GM06990 (cell line): ENCODE results near the gene EPO.
"Not testable (repeated sequence)": the region's sequence is repeated elsewhere in the genome, so short reads cannot be mapped to it uniquely, and the experiment has no call there.

Experiments used
- DNase-seq: peaks from one replicate; pipeline ENCODE4 v3.0.0-alpha.2; 2011; ENCODE audit not compliant: insufficient read length; ENCODE audit errors: extremely low read depth
- H3K27me3 ChIP-seq: replicated peaks from 2 replicates; pipeline ENCODE4 v1.6.0; 2011; ENCODE audit warnings: low read length; ENCODE audit not compliant: control insufficient read depth, insufficient read depth
- H3K36me3 ChIP-seq: 2 replicates; pipeline ENCODE4 v1.5.1; 2011; ENCODE audit warnings: low read length; ENCODE audit not compliant: control insufficient read depth, insufficient read depth
- H3K4me3 ChIP-seq: replicated peaks from 2 replicates; pipeline ENCODE4 v1.5.1; 2011; ENCODE audit warnings: low read depth, mild to moderate bottlenecking, control low read depth, low read length
- TF ChIP-seq, protein P1 (sequence below): IDR thresholded peaks from 2 replicates; pipeline ENCODE4 v1.5.1; 2011; ENCODE audit warnings: low read length, control low read depth, mild to moderate bottlenecking, inconsistent platforms; ENCODE audit not compliant: insufficient read depth, poor library complexity, severe bottlenecking

Gene EPO

DNA sequence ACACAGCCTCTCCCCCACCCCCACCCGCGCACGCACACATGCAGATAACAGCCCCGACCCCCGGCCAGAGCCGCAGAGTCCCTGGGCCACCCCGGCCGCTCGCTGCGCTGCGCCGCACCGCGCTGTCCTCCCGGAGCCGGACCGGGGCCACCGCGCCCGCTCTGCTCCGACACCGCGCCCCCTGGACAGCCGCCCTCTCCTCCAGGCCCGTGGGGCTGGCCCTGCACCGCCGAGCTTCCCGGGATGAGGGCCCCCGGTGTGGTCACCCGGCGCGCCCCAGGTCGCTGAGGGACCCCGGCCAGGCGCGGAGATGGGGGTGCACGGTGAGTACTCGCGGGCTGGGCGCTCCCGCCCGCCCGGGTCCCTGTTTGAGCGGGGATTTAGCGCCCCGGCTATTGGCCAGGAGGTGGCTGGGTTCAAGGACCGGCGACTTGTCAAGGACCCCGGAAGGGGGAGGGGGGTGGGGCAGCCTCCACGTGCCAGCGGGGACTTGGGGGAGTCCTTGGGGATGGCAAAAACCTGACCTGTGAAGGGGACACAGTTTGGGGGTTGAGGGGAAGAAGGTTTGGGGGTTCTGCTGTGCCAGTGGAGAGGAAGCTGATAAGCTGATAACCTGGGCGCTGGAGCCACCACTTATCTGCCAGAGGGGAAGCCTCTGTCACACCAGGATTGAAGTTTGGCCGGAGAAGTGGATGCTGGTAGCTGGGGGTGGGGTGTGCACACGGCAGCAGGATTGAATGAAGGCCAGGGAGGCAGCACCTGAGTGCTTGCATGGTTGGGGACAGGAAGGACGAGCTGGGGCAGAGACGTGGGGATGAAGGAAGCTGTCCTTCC lies 620 bp downstream of the EPO start:
- Histone ChIP-seq H3K4me3 (no peak overlapping the region), H3K36me3 (no peaks in the 10 kb centered on the region), H3K27me3 (peaks cover 1% of the 10 kb centered on the region)
- TF ChIP-seq, protein P1, sequence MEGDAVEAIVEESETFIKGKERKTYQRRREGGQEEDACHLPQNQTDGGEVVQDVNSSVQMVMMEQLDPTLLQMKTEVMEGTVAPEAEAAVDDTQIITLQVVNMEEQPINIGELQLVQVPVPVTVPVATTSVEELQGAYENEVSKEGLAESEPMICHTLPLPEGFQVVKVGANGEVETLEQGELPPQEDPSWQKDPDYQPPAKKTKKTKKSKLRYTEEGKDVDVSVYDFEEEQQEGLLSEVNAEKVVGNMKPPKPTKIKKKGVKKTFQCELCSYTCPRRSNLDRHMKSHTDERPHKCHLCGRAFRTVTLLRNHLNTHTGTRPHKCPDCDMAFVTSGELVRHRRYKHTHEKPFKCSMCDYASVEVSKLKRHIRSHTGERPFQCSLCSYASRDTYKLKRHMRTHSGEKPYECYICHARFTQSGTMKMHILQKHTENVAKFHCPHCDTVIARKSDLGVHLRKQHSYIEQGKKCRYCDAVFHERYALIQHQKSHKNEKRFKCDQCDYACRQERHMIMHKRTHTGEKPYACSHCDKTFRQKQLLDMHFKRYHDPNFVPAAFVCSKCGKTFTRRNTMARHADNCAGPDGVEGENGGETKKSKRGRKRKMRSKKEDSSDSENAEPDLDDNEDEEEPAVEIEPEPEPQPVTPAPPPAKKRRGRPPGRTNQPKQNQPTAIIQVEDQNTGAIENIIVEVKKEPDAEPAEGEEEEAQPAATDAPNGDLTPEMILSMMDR = no peak
- DNase-seq = no peak

DNA sequence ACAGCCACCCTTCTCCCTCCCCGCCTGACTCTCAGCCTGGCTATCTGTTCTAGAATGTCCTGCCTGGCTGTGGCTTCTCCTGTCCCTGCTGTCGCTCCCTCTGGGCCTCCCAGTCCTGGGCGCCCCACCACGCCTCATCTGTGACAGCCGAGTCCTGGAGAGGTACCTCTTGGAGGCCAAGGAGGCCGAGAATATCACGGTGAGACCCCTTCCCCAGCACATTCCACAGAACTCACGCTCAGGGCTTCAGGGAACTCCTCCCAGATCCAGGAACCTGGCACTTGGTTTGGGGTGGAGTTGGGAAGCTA lies 1.2 kb downstream of the EPO start:
- DNase-seq = no peak
- no peak overlapping the region for H3K4me3 ChIP-seq
- H3K36me3 ChIP-seq = no peaks in the 10 kb centered on the region
- TF ChIP-seq, protein P1 = no peak
- peaks cover 1% of the 10 kb centered on the region for H3K27me3 ChIP-seq

DNA sequence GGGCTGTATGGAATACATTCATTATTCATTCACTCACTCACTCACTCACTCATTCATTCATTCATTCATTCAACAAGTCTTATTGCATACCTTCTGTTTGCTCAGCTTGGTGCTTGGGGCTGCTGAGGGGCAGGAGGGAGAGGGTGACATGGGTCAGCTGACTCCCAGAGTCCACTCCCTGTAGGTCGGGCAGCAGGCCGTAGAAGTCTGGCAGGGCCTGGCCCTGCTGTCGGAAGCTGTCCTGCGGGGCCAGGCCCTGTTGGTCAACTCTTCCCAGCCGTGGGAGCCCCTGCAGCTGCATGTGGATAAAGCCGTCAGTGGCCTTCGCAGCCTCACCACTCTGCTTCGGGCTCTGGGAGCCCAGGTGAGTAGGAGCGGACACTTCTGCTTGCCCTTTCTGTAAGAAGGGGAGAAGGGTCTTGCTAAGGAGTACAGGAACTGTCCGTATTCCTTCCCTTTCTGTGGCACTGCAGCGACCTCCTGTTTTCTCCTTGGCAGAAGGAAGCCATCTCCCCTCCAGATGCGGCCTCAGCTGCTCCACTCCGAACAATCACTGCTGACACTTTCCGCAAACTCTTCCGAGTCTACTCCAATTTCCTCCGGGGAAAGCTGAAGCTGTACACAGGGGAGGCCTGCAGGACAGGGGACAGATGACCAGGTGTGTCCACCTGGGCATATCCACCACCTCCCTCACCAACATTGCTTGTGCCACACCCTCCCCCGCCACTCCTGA lies 2.4 kb downstream of the EPO start:
- Histone ChIP-seq H3K4me3 (no peak overlapping the region), H3K27me3 (peaks cover 1% of the 10 kb centered on the region), H3K36me3 (no peaks in the 10 kb centered on the region)
- TF ChIP-seq, protein P1 = no peak
- DNase-seq = no peak

DNA sequence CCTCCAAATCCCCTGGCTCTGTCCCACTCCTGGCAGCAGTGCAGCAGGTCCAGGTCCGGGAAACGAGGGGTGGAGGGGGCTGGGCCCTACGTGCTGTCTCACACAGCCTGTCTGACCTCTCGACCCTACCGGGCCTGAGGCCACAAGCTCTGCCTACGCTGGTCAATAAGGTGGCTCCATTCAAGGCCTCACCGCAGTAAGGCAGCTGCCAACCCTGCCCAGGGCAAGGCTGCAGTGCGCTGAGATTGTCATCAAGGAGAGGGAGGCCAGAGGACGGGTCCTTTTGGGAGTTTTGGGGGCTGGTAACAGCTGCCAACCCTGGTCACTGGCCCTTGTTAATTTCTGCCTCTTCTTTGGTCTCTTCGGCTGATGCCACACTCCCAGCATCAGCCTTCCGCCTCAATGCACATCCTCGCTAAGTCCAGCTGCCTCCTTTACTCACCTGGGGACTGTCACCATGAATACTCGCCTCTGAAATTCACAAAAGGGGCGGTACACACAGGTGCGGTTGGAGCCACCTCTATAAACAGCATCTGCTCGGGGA lies 3.5 kb downstream of the EPO start:
- Histone ChIP-seq H3K4me3 (no peak overlapping the region), H3K27me3 (peaks cover 1% of the 10 kb centered on the region), H3K36me3 (no peaks in the 10 kb centered on the region)
- DNase-seq = no peak
- TF ChIP-seq, protein P1 = no peak

DNA sequence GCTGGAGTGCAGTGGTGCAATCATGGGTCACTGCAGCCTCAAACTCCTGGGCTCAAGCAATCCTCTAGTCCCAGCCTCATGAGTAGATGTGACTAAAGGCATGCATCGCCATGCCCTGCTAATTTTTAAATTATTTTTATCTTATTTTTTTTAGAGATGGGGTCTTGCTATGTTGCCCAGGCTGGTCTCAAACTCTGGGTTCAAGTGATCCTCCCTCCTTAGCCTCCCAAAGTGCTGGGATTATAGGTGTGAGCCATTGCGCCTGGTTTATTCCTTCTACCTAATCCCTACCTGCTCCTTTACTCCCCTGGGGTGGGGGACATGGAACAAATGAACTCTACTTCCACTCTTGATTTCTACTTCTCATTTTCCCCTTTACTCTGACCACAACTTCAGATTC lies 4.1 kb downstream of the EPO start:
- DNase-seq, H3K36me3 ChIP-seq, H3K4me3 ChIP-seq, H3K27me3 ChIP-seq: not testable (repeated sequence)

DNA sequence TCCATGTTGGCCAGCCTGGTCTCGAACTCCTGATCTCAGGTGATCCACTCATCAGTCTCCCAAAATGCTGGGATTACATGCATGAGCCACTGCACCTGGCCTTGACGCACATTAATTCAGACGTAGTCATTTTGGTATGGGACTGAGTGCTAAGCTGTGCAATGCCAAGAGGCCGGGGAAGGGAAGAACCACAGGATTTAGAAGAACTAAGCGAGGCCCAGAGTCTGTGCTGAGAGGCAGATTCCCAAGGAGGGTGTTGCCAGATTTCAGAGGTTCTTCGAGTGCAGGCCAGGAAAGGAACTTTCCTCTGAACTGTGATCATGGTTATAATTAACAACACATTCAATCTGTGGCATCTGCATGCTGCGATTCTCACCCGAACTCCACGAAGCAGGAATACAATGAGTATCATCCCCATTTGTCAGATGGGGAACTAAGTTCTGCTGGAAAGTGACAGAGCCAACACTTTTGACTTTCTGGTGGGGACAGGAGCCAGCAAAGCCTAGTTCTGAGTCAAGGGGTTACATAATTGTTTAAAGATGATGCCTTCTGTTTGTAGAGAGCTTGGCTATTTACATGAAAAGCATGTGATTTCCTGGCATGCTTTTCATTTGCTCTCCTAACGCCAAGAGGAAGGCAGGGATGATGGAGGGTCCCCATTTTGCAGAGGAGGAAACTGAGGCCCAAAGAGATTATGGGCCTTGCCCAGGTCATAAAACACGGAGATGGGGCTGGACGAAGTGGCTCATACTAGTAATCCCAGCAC lies 6.9 kb downstream of the EPO start:
- no peak for DNase-seq
- Histone ChIP-seq H3K27me3 (no peaks in the 10 kb centered on the region; the same call in none of the 2 replicates), H3K36me3 (no peaks in the 10 kb centered on the region), H3K4me3 (no peak overlapping the region)
- TF ChIP-seq, protein P1 = no peak
